ENCODE measurements around the gene EVX1. TPM values are rescaled to one million over a fixed set of nuclear protein-coding genes. Genes with fewer than 3 reads are reported as not detected.

EVX1 gene
- polyA plus RNA-seq, 1 donor (not counting 4 experiments of a cell fraction or from before 2014, with no cell fraction given): not detected

DNA sequence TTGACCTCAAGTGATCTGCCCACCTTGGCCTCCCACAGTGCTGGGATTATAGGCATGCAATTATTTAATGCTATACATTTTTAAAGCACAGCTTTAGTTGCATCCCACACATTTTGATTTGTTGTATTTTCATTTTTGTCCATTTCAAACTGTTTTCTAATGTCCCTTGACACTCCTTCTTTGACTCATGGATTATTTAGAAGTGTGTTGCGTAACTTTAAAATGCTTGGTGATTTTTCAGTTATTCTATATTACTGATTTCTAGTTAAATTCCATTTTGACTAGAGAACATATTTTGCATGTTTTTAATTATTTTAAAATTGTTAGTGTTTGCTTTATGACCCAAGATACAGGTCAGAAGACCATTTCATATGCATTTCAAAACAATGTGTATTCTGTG, 28.8 kb downstream of the EVX1 start:
- Histone ChIP-seq H3K79me2 (ENCODE audit: control insufficient read depth, insufficient read depth, low read length) (no peaks in the 10 kb centered on the region), H3K4me3 (ENCODE audit: control insufficient read depth in 2 of 3, extremely low read depth in 1 of 3, insufficient read depth in 2 of 3, low read depth in 1 of 3, low read length in 3 of 3) (no peak overlapping the region), H3K36me3 (ENCODE audit: control insufficient read depth in 2 of 2, extremely low read depth in 1 of 2, insufficient read depth in 2 of 2, low read length in 2 of 2) (no peaks in the 10 kb centered on the region), H2AFZ (ENCODE audit: control insufficient read depth, low read length) (no peak overlapping the region), H4K20me1 (ENCODE audit: control insufficient read depth, extremely low read depth, insufficient read depth, low read length) (no peaks in the 10 kb centered on the region), H3K4me2 (ENCODE audit: control insufficient read depth, extremely low read depth, insufficient read depth, low read depth, low read length) (no peak overlapping the region), H3K9me1 (ENCODE audit: control insufficient read depth, extremely low read depth, insufficient read depth, low read length) (no peaks in the 10 kb centered on the region), H3K9ac (ENCODE audit: control insufficient read depth, extremely low read depth, insufficient read depth, low read length) (no peak overlapping the region), H3K27ac (ENCODE audit: control insufficient read depth, insufficient read depth, low read length) (no peak overlapping the region), H3K9me3 (ENCODE audit: control insufficient read depth, low read depth, low read length) (no peaks in the 10 kb centered on the region), H3K27me3 (ENCODE audit: control insufficient read depth, extremely low read depth, insufficient read depth, low read length) (no peaks in the 10 kb centered on the region), H3K4me1 (ENCODE audit: control insufficient read depth, extremely low read depth, insufficient read depth, low read length) (no peaks in the 10 kb centered on the region)
- dilution Hi-C loops (cut with MboI; ENCODE audit: extremely low pct_ligation_motif_present, low sequenced_read_pairs): no loop called here
- DNase-seq (ENCODE audit: low read depth, low spot score) (no peak), FAIRE-seq (no peak)
- TF ChIP-seq EZH2 (IDR thresholded peaks at IDR 0.05; ENCODE audit: low read length) (no peak), CTCF (optimal IDR thresholded peaks at IDR 0.05 in 1 of 3, IDR thresholded peaks at IDR 0.05 in 1 of 3, conservative IDR thresholded peaks at IDR 0.05 in 1 of 3; ENCODE audit: extremely low read depth in 1 of 3, insufficient read depth in 2 of 3, low read length in 3 of 3) (no peak)

DNA sequence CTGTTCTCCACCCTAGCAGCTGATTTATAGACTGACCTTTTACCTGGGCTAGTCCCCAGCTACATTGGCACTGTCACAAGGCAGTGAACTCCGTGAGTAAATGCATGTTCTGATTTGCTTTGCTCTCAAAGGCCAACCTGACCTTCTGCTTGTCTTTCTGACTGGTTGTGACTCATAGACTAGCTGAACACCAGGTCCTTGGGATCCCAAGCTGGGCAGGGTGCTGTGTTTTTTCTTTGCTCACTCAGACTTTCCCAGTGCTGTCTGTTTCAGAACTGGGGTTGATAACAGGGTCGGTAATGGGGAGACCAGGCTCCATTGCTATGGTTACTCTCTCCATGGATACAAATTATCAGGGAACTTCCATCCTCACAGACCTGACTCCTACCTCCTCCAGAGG, 35.0 kb downstream of the EVX1 start:
- Histone ChIP-seq H3K4me1 (ENCODE audit: control insufficient read depth, extremely low read depth, insufficient read depth, low read length) (peaks cover 2% of the 10 kb centered on the region), H3K9ac (ENCODE audit: control insufficient read depth, extremely low read depth, insufficient read depth, low read length) (no peak overlapping the region), H3K4me3 (ENCODE audit: control insufficient read depth in 2 of 3, extremely low read depth in 1 of 3, insufficient read depth in 2 of 3, low read depth in 1 of 3, low read length in 3 of 3) (no peak overlapping the region), H3K36me3 (ENCODE audit: control insufficient read depth in 2 of 2, extremely low read depth in 1 of 2, insufficient read depth in 2 of 2, low read length in 2 of 2) (no peaks in the 10 kb centered on the region), H3K4me2 (ENCODE audit: control insufficient read depth, extremely low read depth, insufficient read depth, low read depth, low read length) (peak overlapping the region; percentile 22), H4K20me1 (ENCODE audit: control insufficient read depth, extremely low read depth, insufficient read depth, low read length) (no peaks in the 10 kb centered on the region), H2AFZ (ENCODE audit: control insufficient read depth, low read length) (no peak overlapping the region), H3K9me1 (ENCODE audit: control insufficient read depth, extremely low read depth, insufficient read depth, low read length) (no peaks in the 10 kb centered on the region), H3K27ac (ENCODE audit: control insufficient read depth, insufficient read depth, low read length) (no peak overlapping the region), H3K27me3 (ENCODE audit: control insufficient read depth, extremely low read depth, insufficient read depth, low read length) (no peaks in the 10 kb centered on the region), H3K79me2 (ENCODE audit: control insufficient read depth, insufficient read depth, low read length) (no peaks in the 10 kb centered on the region), H3K9me3 (ENCODE audit: control insufficient read depth, low read depth, low read length) (no peaks in the 10 kb centered on the region)
- dilution Hi-C loops (cut with MboI; ENCODE audit: extremely low pct_ligation_motif_present, low sequenced_read_pairs): no loop called here
- FAIRE-seq (no peak), DNase-seq (ENCODE audit: low read depth, low spot score) (no peak)
- no peak for TF ChIP-seq EZH2 (IDR thresholded peaks at IDR 0.05; ENCODE audit: low read length)
- no peak for TF ChIP-seq CTCF (optimal IDR thresholded peaks at IDR 0.05 in 1 of 3, IDR thresholded peaks at IDR 0.05 in 1 of 3, conservative IDR thresholded peaks at IDR 0.05 in 1 of 3; ENCODE audit: extremely low read depth in 1 of 3, insufficient read depth in 2 of 3, low read length in 3 of 3)

Data from keratinocyte (primary cell).